SK-N-MC (cell line): ENCODE data around the gene NIM1K.

Experiments used
- EZH2 ChIP-seq: fragments of 200-600 bp; sonication (generic); IDR thresholded peaks from one replicate; pipeline ENCODE4 v1.6.1; 2017; ENCODE audit warnings: antibody characterized with exemption
- FOXP2 ChIP-seq: optimal IDR thresholded peaks from 2 replicates; pipeline ENCODE3; 2011; ENCODE audit warnings: mild to moderate bottlenecking, moderate library complexity; ENCODE audit not compliant: insufficient read depth; ENCODE audit errors: extremely low read length, control extremely low read depth
- POLR2AphosphoS5 ChIP-seq: IDR thresholded peaks from 2 replicates; pipeline ENCODE4 v1.6.1; 2012; ENCODE audit warnings: mild to moderate bottlenecking, low read depth, low read length, borderline replicate concordance

GRCh38 chr5:43174586-43174985, 17.4 kb upstream of the NIM1K start:
- TF ChIP-seq POLR2AphosphoS5 (no peak), EZH2 (no peak), FOXP2 (no peak)
